Neural cell (in vitro differentiated cells): ENCODE results near the gene ZBP1.

Source experiments
- CTCF ChIP-seq: fragments of 450-650 bp; IDR thresholded peaks from 2 replicates; pipeline ENCODE4 v1.5.1; 2014; ENCODE audit warnings: antibody characterized with exemption, mild to moderate bottlenecking, moderate library complexity; ENCODE audit not compliant: poor library complexity, severe bottlenecking
- EP300 ChIP-seq: fragments of 450-650 bp; conservative IDR thresholded peaks from 2 replicates; pipeline ENCODE4 v1.6.1; 2014; ENCODE audit warnings: antibody characterized with exemption, mild to moderate bottlenecking, moderate library complexity; ENCODE audit not compliant: poor library complexity, severe bottlenecking
- EZH2 ChIP-seq: fragments of 200-600, 300-800 bp; shearing (Covaris generic), sonication (generic); IDR thresholded peaks from 2 replicates; pipeline ENCODE4 v1.6.1; 2014; ENCODE audit warnings: antibody characterized with exemption, low read length, borderline replicate concordance, mild to moderate bottlenecking; ENCODE audit not compliant: insufficient read depth, poor library complexity, severe bottlenecking
- POLR2AphosphoS5 ChIP-seq: IDR thresholded peaks from 2 replicates; pipeline ENCODE4 v1.6.1; 2012
- REST ChIP-seq: IDR thresholded peaks from 2 replicates; pipeline ENCODE4 v1.6.1; 2012; ENCODE audit warnings: borderline replicate concordance
- SMC3 ChIP-seq: fragments of 450-650 bp; conservative IDR thresholded peaks from 2 replicates; pipeline ENCODE4 v1.6.1; 2014; ENCODE audit warnings: antibody characterized with exemption, mild to moderate bottlenecking, moderate library complexity; ENCODE audit not compliant: poor library complexity

- TF ChIP-seq CTCF (no peak), SMC3 (no peak), EP300 (no peak), POLR2AphosphoS5 (no peak), EZH2 (no peak), REST (no peak)
Measured at GRCh38 chr20:57620274-57620990, at the start of gene ZBP1.
